Mesenteric fat pad (tissue), 1 donor: ENCODE data around the gene SRPRB. TPM values are rescaled to one million over a fixed set of nuclear protein-coding genes. Genes with fewer than 3 reads are reported as not detected.

Experiments
- DNase-seq: peaks from one replicate; pipeline ENCODE4 v3.0.0-alpha.2; 2020; ENCODE audit warnings: low spot score
- long read RNA-seq: library from polyadenylated mRNA; unstranded; transcript quantifications from one replicate; pipeline ENCODE4 v2.0.0, GENCODE V29; 2020
- total RNA-seq: library from RNA; stranded (reverse); fragmentation: NEBNext Ultra II Directional; extraction: Animal tissue kit (Norgen Biotek cat#: 25700); gene quantifications from one replicate; pipeline ENCODE4 v1.2.1, GENCODE V29; 2021
- donor health status: DM: yes; HTN: yes; CAD: no.

SRPRB gene, protein sequence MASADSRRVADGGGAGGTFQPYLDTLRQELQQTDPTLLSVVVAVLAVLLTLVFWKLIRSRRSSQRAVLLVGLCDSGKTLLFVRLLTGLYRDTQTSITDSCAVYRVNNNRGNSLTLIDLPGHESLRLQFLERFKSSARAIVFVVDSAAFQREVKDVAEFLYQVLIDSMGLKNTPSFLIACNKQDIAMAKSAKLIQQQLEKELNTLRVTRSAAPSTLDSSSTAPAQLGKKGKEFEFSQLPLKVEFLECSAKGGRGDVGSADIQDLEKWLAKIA
- total RNA-seq = 58.9 TPM
- long read RNA-seq, partial matches to known transcripts = 255 of 266 reads
- long read RNA-seq, other reads (novel, unspliced or antisense) = 8 of 266 reads

DNA sequence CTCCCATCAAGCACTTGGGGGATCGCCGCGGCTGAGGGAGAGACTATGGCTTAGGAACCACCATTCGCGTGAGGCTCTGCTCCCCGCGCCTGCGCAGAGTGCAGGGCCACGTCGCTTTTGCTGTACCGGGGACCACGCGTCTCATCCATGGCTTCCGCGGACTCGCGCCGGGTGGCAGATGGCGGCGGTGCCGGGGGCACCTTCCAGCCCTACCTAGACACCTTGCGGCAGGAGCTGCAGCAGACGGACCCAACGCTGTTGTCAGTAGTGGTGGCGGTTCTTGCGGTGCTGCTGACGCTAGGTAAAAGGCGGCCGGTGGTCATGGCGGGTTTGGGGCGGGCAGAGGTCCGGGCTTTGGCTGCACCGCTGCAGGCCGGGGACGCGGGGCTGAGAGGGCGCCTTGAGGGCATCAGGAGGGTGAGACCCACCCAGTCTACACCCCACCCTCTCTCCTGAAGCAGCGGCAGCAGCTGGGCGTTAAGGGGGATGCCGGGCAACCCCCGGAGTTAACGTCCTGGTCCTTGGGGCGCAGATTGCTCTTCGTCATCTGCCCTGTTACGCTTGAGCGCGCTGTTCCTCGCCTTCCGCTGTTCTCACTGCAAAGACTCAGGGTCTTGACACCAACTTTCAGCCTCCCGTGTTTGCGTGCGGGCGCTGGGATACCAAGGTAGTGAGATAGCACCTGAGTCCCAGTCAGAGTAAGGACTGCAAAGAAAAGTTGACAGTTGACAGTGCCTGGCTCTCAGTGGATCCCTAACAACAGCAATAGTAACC, at the start of gene SRPRB:
Gene SRPRB (plus strand): TSS at position 114 of the 774 bp plus-strand sequence. CDS start 34 bp downstream, at position 148.
- DNase-seq = peak; percentile 96

DNA sequence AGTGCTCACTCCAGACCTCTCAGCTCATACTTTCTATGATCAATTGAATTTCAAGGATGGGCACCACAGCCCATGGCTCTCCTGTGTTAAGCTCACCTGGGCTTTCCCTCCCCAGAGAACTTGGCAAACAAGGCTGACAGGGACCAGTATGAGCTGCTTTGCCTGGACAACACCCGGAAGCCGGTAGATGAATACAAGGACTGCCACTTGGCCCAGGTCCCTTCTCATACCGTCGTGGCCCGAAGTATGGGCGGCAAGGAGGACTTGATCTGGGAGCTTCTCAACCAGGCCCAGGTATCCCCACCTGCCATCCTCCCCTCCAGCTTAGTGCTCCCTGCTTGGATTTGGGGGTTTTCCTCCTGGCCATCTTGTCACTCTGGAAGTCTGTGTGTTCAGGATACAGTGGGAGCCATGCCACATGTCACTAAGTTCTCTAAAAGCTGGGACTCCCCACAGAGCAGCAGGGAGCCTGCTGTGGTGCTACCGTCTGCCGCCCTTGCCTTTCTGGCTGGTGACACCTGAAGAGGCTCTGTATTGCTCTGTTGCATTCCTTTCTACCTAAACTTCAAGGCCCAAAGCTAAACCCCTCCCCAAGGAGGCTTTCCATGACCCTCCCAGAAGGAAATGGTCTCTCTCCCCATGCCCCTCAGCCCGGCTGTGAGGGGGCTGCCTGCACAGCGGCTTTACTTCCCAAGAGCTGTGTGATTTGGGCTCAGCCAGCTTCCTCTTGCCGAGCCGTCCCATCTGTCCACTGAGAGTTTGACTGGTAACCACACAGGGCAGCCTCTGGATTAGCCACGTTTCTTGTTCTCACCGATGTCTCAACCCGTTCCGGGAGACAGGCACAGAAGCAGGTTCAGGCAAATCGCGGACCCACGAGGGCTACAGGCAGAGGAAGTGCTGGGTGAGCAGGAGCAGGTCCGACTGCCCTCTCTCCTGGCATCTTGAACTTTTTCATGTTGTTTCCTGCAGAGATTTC, 48.6 kb upstream of the SRPRB start:
- DNase-seq = no peak

DNA sequence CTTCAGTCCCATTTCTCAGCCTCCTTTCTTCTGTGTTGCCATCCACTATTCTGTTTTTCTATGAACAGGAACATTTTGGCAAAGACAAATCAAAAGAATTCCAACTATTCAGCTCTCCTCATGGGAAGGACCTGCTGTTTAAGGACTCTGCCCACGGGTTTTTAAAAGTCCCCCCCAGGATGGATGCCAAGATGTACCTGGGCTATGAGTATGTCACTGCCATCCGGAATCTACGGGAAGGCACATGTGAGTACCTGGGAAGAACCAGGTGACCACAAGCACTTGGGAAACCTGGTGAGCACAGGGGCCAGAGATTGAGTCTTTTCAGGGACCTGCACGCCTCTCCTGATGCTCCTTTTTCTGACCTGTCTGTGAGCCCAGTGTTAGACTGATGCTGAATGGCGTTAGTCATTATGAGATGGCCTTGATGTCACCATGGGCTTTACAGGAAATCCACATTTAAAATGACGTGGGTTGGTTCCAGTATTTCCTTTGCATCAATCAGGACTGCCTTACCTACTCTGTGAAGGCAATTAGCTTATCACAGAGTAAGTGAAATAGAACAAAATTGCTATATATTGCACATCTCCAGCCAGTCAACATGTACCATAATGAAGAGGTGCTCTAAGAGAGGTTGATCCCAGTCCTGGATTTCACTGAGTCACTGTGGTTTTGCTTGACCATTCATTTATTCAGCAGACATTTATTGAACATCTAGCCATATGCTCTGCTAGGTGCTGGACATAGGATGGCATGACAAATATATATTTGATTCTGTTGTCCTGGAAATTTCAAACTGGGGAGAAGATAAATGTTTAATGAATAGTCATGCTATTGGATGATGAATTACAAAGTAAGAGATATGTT, 47.7 kb upstream of the SRPRB start:
- no peak for DNase-seq

DNA sequence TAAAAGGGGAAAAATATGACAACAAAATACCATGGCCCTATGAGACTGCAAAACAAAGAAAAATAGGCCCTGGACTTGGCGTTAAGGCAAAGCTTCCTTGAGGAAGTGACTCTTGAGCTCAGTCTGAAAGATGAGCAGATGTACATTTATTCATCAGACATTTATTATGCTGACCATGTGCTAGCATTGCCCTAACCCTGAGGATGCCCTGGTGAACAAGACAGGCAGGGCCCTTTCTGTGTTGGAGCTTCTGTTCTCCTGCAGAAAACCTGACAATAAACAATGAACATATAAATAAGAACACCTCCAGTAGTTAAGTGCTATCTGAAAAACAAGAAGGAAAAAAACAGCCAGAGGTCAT, 47.1 kb upstream of the SRPRB start:
- no peak for DNase-seq

DNA sequence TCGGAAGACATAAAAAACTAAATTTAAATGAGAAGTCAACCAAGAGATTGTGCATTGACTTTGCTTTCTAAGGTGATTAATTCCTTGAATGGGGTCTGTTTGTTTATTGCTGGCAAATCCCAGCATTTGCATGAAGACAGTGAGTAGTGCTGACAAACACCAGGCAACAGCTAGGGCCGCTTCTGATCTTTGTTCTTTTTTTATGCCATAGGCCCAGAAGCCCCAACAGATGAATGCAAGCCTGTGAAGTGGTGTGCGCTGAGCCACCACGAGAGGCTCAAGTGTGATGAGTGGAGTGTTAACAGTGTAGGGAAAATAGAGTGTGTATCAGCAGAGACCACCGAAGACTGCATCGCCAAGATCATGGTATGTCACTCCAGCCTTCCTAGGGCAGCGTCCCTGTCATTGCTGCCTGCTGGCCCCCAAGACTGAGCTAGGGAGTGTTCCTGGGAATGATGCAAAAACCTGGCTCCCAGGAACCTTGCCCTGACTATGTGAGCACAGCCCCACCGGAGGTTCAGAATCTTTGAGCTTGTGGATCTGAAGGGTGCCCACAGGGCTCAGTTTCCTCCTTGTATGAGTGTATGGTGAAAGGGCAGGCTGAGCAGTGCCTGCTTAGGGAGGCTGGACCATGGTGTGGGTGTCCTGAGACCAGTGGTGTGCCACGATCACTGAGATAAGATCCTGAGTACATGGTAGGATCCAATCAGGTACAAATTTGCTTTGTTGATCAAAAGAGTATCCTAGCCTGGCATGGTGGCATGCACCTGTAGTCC, 46.5 kb upstream of the SRPRB start:
- DNase-seq = no peak

DNA sequence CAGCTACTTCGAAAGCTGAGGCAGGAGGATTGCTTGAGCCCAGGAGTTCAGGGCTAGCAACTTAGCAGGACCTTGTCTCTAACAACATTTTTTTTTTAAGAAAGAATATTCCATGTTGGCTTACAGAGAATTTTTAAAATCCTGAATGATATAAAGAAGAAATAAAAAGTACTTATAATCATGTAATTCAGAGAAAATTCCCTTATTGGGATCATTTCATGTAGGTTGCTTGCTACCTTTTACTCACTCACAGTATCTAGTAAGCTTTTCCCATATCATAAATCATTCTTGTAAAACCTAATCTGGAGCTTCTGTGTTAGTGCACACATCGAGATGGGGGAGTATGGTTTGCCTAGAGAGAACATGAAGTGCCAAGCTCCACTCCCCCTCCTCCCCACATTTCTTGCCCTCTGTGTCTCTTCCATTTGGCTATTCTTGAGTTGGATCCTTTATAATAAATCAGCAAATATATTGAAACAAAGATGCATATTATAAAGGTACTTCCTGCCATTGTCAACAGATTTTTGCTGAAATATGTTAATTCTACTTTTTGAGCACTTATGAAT, 45.8 kb upstream of the SRPRB start:
- DNase-seq = no peak

DNA sequence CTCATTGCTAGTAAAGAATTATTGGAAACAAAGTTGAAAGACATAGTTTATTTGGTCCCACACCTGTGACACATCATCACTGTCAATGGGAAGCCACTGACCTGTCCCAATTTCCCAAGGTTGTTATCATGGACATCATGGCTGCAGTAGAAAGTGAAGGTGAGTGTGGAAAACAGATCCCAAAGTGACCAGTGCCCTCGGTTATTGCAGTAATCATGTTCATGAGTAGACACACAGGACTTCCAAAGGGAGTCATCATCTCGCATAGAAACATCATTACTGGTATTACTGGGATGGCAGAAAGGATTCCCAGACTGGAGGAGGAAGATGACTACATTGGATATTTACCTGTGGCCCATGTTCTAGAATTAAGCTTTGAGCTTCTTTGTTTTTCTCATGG, 44.7 kb upstream of the SRPRB start:
- no peak for DNase-seq

DNA sequence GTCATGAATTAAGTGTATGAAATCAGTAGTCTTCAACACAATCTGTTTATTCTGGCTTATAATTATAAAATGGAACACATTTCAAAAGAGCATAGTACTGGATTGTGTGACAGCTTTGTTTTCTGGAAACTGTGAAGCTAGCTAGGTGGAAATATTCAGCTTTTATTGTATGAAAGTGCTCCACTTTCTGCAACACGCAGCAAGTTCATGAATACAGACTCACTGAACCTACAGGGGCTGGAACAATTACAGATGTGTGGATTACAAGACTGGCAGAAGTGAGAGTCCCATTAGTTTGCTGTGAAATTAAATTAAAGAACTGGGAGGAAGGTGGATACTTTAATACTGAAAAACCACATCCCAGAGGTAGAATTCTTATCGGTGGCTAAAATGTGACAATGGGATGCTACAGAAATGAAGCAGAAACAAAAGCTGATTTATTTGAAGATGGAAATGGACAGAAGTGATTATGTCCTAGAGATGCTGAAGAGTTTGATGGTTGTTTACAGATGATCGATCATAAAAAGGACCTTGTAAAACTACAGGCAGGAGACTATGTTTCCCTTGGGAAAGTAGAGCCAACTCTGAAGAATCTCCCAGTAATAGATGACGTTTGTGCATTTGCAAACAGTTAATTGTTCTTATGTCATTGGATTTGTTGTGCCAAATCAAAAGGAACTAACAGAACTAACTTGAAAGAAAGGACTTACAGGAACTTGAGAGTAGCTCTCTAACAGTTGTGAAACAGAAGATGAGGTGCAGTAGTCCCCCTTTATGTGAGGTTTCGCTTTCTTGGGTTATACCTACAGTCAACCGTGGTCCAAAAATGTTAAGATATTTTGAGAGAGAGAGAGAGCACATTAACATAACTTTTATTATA, 43.8 kb upstream of the SRPRB start:
- DNase-seq = no peak

DNA sequence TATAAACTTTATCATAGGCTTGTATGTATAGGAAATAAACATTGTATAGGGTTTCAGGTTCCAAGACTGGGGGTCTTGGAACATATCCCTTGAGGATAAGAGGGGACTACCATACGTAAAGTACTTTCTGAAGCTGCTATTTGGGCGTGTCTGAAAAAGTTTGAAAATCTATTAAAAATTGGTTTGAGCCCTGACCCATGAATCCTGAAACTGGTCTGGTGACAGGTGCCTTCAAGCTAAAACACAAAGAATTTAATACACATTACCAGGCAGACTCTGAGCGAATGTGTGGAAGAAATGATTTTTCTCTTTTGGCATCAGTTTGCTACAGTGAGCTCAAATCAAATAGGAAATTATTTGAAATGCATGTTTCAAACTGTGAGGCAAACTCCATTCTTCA, 43.1 kb upstream of the SRPRB start:
- no peak for DNase-seq

DNA sequence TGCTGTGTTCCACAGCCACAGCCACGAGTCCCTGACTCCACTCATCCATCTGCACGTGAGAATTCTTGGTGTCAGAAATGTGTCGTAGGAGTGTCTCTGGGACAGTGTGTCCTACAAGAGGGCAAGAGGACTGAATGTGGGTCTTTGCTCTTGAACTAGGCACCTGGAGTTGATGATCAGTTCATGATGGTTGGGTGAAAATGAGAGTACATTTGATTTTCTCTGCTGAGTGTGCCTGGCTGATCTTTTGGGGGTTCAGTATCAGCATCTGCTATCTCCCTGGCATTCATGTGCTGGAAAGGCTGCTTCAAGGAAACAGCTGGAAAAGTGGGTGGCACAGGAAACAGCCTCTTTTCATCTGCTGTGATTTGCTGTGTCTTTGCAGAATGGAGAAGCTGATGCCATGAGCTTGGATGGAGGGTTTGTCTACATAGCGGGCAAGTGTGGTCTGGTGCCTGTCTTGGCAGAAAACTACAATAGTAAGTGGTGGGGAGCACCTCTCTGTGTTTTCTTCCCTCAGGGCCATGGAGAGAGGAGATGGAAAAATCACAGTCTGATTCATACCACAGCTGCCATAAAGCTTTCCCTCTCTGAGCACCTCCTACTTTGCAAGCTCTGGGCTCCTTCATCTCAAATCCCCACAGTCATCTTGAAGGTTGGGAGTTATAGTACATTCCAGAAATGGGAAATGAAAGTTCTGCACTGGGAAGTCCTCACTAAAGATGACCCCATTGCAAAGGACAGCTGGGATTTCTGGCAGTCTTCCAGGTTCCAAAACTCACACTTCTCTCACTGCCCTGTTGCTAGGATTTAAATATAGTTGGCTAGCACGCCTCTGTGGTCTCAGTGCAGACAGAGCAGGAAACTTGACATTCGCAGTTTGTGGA, 41.6 kb upstream of the SRPRB start:
- no peak for DNase-seq

DNA sequence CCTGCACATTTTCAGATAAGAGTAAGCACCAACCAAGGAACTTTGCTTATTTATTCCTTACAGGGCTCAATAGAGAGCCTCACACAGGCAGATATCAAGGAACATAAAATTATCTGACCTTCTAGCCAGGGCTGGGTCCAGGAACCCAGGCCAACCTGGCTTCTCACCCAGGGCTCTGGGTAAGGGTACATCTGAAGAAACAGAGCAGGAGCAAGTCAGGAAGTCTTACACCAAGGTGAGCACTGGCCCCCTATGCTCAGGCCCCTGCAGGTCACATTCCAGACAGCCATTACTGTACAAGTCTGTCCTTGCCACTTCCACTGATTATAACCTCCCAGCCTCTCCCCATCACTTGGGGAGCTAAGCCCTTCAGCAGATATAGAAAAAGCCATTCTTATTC, 40.4 kb upstream of the SRPRB start:
- DNase-seq = no peak

DNA sequence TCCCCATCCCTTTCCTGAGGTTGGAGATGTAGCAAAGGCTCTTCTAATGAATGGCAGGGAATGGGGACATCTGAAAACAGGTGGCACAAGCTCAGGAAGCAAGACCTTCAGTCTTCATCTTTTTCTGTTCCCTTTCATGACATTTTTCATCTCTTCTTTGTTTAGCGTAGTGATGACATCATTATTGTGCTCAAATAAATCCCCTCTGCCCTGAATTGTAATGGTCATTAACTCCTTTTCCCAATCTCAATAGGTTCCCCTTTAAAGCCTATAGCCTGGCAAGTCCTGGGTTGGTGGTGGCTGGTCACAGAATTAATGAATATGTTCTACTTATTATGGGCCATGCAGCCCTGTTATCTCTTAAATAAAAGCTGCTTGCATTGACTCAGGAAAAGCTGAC, 38.0 kb upstream of the SRPRB start:
- DNase-seq = no peak

DNA sequence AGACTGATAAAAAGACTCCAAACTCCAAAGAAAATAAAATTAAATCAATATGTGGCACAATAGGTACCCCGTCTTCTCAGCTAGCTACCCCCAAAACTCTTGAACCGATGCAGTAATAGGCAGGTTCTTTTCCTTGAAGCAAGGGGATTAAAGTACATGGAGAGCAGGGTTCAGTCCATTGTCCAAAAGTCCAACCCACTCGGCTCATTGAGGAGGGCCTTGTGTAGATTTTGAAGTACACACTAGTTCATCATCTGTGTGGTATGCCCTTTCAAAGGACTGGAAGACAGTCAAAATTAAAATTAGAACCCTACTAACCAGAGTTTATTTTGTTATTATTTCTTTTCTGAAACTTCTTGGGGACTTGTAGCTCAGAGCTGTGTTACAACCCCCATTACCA, 36.1 kb upstream of the SRPRB start:
- DNase-seq = no peak

DNA sequence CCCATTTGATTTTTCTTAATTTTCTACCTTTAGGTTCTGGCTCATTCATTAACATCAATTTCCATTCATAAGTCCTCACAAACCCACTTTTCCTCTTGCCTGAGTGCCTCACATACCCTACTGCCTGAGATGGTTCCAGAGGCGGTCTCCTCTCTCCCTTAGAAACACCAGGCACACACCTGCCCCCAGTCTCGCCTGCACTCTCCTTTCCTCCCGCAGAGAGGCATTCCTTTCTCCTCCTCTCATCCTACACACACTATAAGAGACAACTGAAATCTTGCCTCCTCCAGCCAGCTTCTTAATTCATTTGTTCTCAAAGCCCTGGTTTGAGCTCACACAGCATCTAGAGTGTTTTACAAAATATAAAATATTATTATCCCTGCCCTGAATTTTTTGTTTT, 31.9 kb upstream of the SRPRB start:
- DNase-seq = no peak

DNA sequence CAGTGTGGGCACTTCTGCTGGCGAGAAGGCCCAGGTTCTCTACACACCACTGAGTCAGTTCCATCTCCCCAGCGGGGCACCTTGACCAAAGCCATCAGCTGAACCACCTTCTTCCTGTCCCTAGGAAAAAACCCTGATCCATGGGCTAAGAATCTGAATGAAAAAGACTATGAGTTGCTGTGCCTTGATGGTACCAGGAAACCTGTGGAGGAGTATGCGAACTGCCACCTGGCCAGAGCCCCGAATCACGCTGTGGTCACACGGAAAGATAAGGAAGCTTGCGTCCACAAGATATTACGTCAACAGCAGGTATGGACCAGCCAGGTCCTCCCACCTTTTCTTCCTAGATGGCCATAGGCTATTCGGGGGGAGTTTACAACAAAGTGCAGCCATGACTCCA, 30.3 kb upstream of the SRPRB start:
- DNase-seq = no peak

DNA sequence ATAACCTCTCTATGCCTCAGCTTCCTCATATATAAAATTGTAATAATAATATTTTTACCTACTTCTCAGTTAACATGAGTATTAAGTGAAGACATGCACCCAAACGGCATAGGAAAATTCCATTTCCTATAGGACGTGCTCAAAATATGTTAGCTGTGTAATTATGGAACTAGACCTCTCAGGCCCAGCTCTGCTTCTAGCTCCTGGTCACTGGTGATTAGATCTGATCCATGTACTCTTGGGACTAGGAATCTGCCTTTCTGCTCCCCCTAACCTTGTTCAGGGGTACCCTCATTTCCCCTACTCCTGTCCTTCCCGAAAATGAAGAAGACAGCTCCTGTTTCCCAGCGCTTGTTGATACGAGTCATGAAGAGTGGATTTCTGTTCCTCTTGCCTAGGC, 29.8 kb upstream of the SRPRB start:
- DNase-seq = no peak

DNA sequence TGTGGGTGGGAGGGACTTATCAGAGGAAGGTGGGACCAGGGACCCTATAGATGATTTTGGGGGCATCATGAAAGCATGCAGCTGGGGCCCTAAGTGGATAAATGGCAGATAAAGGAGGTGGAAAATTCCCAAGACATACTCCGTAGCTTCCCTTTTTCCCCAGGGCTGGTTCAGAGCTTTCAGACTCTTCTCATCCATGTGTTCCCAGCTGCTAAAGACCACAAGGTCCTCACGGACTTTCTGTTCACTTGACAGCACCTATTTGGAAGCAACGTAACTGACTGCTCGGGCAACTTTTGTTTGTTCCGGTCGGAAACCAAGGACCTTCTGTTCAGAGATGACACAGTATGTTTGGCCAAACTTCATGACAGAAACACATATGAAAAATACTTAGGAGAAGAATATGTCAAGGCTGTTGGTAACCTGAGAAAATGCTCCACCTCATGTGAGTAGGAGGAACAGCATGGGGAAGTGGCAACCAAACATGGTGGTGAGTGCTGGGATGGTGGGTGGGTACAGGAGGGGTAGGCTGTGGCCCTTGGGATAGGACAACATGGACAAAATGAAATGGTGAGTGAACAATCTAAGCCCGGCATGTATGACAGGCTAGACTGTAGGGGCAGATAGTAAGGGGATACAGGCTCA, 28.7 kb upstream of the SRPRB start:
- no peak for DNase-seq
